ENCODE measurements around the gene POTEG.
"Not testable (repeated sequence)": the region's sequence is repeated elsewhere in the genome, so short reads cannot be mapped to it uniquely, and the experiment has no call there.

The POTEG gene

DNA sequence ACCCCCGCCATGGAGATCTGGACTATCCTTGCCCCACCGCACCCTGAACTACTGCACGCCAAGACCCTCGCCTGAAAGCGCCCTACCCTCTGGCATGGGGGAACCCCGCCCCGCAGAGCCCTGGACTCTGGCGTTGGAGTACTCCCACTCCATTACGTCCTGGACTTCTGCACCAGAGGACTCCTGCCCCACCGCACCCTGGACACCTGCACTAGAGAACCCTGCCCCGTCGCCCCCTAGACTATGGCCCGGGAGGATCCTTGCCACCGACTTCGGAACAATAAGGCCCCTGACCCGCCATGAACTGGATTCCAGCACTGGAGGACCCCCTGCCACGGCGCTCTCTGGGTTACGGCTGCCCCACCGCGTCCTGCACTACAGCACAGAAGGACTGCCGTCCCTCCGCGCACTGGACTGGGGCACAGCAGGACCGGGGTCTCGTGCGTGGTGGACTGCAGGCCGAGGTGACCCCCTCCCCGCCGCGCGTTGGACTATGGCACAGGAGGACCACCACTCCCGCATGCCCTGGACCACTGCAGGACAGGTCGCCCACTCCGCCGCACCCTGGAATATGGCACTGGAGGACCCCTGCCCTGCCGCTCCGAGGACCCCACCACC is 72.4 kb downstream of the POTEG start:
- CTCF ChIA-PET; H3K4me1 ChIP-seq (ENCODE audit: control insufficient read depth, insufficient read depth, low read length); H3K9me3 ChIP-seq (ENCODE audit: control insufficient read depth, insufficient read depth, low read depth, low read length); H3K36me3 ChIP-seq (ENCODE audit: control insufficient read depth in 2 of 2, insufficient read depth in 1 of 2, low read length in 2 of 2); H3K4me3 ChIP-seq (ENCODE audit: low read depth, low read length); POLR2A ChIA-PET; H3K27ac ChIP-seq (ENCODE audit: extremely low read depth, low read depth, low read length): not testable (repeated sequence)

DNA sequence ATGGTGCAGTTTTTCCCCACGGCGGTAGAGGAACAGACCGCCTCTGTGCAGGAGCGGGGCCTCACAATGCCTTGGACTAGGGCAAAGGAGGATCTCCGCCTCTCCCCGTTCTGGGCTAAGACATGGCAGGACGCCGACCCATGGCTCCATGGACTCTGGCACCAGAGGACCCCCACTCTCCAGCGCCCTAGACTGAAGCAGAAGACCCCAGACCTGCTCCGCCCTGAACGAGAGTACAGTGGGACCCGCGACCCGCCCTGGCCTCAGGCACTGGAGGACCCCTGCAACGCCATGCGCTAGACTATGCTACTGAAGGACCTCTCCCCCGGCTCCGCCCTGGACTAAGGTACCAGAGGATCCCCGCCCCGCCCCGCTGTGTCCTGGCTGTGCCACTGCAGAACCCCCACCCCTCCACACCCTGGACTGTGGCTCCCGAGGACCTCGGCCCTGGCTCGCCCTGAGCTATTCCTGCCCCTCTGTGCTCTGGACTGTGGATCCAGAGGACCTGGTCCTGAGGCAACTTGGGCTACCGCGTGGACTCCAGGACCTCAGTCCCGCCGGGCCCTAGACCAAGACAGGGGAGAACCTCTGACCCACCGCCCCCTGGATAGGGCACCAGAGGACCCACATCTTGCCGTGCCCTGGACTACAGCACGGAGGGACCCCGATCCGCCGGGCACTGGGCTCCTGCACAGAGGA is 73.1 kb downstream of the POTEG start:
- H3K36me3 ChIP-seq (ENCODE audit: control insufficient read depth in 2 of 2, insufficient read depth in 1 of 2, low read length in 2 of 2); H3K9me3 ChIP-seq (ENCODE audit: control insufficient read depth, insufficient read depth, low read depth, low read length); H3K4me1 ChIP-seq (ENCODE audit: control insufficient read depth, insufficient read depth, low read length); CTCF ChIA-PET; H3K4me3 ChIP-seq (ENCODE audit: low read depth, low read length); POLR2A ChIA-PET; H3K27ac ChIP-seq (ENCODE audit: extremely low read depth, low read depth, low read length): not testable (repeated sequence)

All from HEK293 (cell line).